DOHH2 (cell line): Measurements from ENCODE around the gene ZNF429.
"Not testable (repeated sequence)": the region's sequence is repeated elsewhere in the genome, so short reads cannot be mapped to it uniquely, and the experiment has no call there.

Source experiments
- H3F3A ChIP-seq: fragments of 200-600 bp; sonication (generic), shearing (Covaris generic); 2 replicates; pipeline ENCODE4 v1.6.0; 2016; ENCODE audit warnings: antibody characterized with exemption, mild to moderate bottlenecking; ENCODE audit not compliant: control insufficient read depth, insufficient read depth
- H3K27ac ChIP-seq: fragments of 200-600 bp; sonication (generic); 2 replicates; pipeline ENCODE4 v1.5.1; 2014; ENCODE audit warnings: low read depth, mild to moderate bottlenecking, low read length, moderate library complexity
- H3K27me3 ChIP-seq: fragments of 200-600 bp; sonication (generic); 2 replicates; pipeline ENCODE4 v1.6.1; 2014; ENCODE audit warnings: mild to moderate bottlenecking, low read length, mixed read lengths; ENCODE audit not compliant: control insufficient read depth
- H3K36me3 ChIP-seq: fragments of 200-600 bp; sonication (generic); 2 replicates; pipeline ENCODE4 v1.6.1; 2014; ENCODE audit warnings: mild to moderate bottlenecking, low read length, moderate library complexity, mixed read lengths; ENCODE audit not compliant: control insufficient read depth
- H3K4me1 ChIP-seq: fragments of 200-600 bp; sonication (generic); 2 replicates; pipeline ENCODE4 v1.6.1; 2014; ENCODE audit warnings: mild to moderate bottlenecking, low read length, mixed read lengths; ENCODE audit not compliant: control insufficient read depth
- H3K4me2 ChIP-seq: fragments of 200-600 bp; sonication (generic); 2 replicates; pipeline ENCODE4 v1.6.0; 2014; ENCODE audit warnings: mild to moderate bottlenecking, low read length, moderate library complexity
- H3K4me3 ChIP-seq: fragments of 200-600 bp; sonication (generic); 2 replicates; pipeline ENCODE4 v1.5.1; 2014; ENCODE audit warnings: mild to moderate bottlenecking, low read length, mixed read lengths
- H3K79me2 ChIP-seq: fragments of 200-600 bp; sonication (generic); 2 replicates; pipeline ENCODE4 v1.6.1; 2014; ENCODE audit warnings: mild to moderate bottlenecking, low read length, mixed read lengths; ENCODE audit not compliant: control insufficient read depth
- H3K9me2 ChIP-seq: fragments of 200-600 bp; sonication (generic); replicated peaks from 2 replicates; pipeline ENCODE4 v1.6.1; 2014; ENCODE audit warnings: mild to moderate bottlenecking, low read length, mixed read lengths; ENCODE audit not compliant: control insufficient read depth
- H3K9me3 ChIP-seq: fragments of 200-600 bp; sonication (generic); 2 replicates; pipeline ENCODE4 v1.6.1; 2014; ENCODE audit warnings: antibody characterized with exemption, low read length, mixed read lengths; ENCODE audit not compliant: control insufficient read depth, insufficient read depth
- H4K20me1 ChIP-seq: fragments of 200-600 bp; sonication (generic); 2 replicates; pipeline ENCODE4 v1.6.0; 2014; ENCODE audit warnings: low read depth, mild to moderate bottlenecking, antibody characterized with exemption, low read length, moderate library complexity; ENCODE audit not compliant: control insufficient read depth, insufficient read depth
- CTCF ChIP-seq: fragments of 200-600 bp; sonication (generic); IDR thresholded peaks from one replicate; pipeline ENCODE4 v1.5.1; 2014; ENCODE audit warnings: antibody characterized with exemption, mild to moderate bottlenecking, low read depth, low read length; ENCODE audit not compliant: poor library complexity, severe bottlenecking
- EZH2phosphoT487 ChIP-seq: fragments of 200-600 bp; sonication (generic); IDR thresholded peaks from 2 replicates; pipeline ENCODE4 v1.6.1; 2017; ENCODE audit warnings: borderline replicate concordance, mild to moderate bottlenecking, antibody characterized with exemption, low read length, moderate library complexity, mixed read lengths

The ZNF429 gene

DNA sequence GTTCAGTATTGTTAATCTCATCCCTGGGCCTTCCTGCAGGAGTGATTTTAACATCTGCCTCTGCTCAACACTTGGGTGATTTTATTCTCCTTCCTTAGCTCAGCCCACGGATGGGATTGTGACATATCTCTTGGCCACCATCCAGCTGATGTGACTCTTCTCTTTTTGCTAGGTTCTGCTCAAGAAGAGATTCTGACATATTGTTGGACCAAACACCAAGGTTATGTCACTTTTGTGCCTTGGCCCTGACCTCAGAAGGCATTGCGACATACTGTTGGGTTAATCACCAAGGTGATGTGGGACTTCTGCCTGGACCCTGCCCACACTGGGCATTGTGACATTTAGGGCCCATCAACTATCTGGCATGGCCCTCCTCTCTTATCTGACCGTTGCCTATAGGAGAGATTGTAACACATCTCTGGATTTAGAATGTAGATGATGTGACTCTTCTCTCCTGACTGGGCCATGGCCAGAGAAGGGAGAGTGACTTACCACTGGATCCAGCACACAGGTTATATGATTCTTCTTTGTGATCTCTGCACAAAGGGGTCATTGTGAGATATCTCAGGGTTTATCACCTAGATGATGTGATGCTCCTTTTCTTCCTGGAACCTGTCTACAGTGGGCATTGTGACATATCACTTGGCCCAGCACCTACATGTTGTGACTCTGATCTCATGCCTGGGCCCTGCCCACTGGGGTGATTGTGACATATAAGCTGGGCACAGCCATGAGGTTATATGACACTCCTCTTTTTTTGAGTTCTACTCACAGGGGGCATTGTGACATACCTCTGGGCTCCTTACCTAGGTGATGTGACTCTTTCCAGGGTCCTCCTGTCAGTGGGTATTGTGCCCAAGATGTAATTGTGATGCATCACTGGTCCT is 88.8 kb downstream of the ZNF429 start:
- H3K9me3 ChIP-seq, result peaks cover 11% of the 10 kb centered on the region; the same call in 1 of the 2 replicates
- no peak overlapping the region for H3K4me3 ChIP-seq
- no peaks in the 10 kb centered on the region for H3K36me3 ChIP-seq
- no peaks in the 10 kb centered on the region for H3F3A ChIP-seq
- H3K27me3 ChIP-seq, result no peaks in the 10 kb centered on the region
- no peaks in the 10 kb centered on the region for H3K79me2 ChIP-seq
- no peak overlapping the region for H3K27ac ChIP-seq
- no peak overlapping the region for H3K4me2 ChIP-seq
- no peak for TF ChIP-seq CTCF
- H4K20me1 ChIP-seq, result no peaks in the 10 kb centered on the region
- H3K4me1 ChIP-seq, result no peaks in the 10 kb centered on the region
- no peaks in the 10 kb centered on the region for H3K9me2 ChIP-seq

DNA sequence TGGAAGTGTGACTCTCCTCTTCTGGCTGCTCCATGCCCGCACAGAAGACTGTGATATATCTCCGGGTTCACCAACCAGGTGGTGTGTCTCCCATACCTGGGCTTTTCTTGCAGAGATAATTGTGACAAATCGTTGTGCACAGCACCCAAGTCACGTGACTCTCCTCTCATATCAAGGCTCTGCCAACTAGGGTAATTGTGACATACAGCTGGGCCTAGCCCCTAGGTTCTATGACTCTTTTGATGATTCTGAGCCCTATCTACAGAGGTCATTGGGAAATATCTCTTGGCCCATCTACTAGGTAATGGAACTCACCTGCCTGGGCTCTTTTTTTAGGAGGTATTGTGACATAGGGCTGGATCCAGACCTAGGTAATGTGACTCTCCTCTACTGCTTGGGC is 89.8 kb downstream of the ZNF429 start:
- TF ChIP-seq CTCF, result no peak
- no peak for TF ChIP-seq EZH2phosphoT487
- H3K79me2 ChIP-seq, result no peaks in the 10 kb centered on the region
- H3K4me3 ChIP-seq, result no peak overlapping the region
- no peaks in the 10 kb centered on the region for H3F3A ChIP-seq
- H3K4me1 ChIP-seq, result no peaks in the 10 kb centered on the region
- no peaks in the 10 kb centered on the region for H3K36me3 ChIP-seq
- H3K9me3 ChIP-seq, result peaks cover 11% of the 10 kb centered on the region; the same call in 1 of the 2 replicates
- H3K4me2 ChIP-seq, result no peak overlapping the region
- no peaks in the 10 kb centered on the region for H3K27me3 ChIP-seq
- H3K27ac ChIP-seq, result no peak overlapping the region
- no peaks in the 10 kb centered on the region for H3K9me2 ChIP-seq
- no peaks in the 10 kb centered on the region for H4K20me1 ChIP-seq

GRCh38 chr19:21602082-21602658 is 96.8 kb downstream of the ZNF429 start:
- no peaks in the 10 kb centered on the region for H3K4me1 ChIP-seq

GRCh38 chr19:21602659-21603430 is 97.4 kb downstream of the ZNF429 start:
- not testable (repeated sequence) for H3K4me3 ChIP-seq, H3K79me2 ChIP-seq, H3K27ac ChIP-seq

More at GRCh38 chr19:21602082-21602658, 96.8 kb downstream of the ZNF429 start:
- no peaks in the 10 kb centered on the region for H4K20me1 ChIP-seq
- no peak overlapping the region for H3K27ac ChIP-seq
- no peaks in the 10 kb centered on the region for H3K79me2 ChIP-seq
- H3K36me3 ChIP-seq, result no peaks in the 10 kb centered on the region
- H3K4me2 ChIP-seq, result no peak overlapping the region
- H3K27me3 ChIP-seq, result no peaks in the 10 kb centered on the region
- no peaks in the 10 kb centered on the region for H3K9me2 ChIP-seq
- H3K9me3 ChIP-seq, result no peaks in the 10 kb centered on the region
- H3F3A ChIP-seq, result no peaks in the 10 kb centered on the region
- TF ChIP-seq CTCF (no peak), EZH2phosphoT487 (no peak)
- no peak overlapping the region for H3K4me3 ChIP-seq

More at GRCh38 chr19:21602659-21603430, 97.4 kb downstream of the ZNF429 start:
- not testable (repeated sequence) for H3K36me3 ChIP-seq, H3K27me3 ChIP-seq, H3K4me2 ChIP-seq, H3K9me3 ChIP-seq, H3K4me1 ChIP-seq, H3F3A ChIP-seq, H3K9me2 ChIP-seq, H4K20me1 ChIP-seq
